ENCODE measurements around the gene PTCRA.
"Not testable (repeated sequence)": the region's sequence is repeated elsewhere in the genome, so short reads cannot be mapped to it uniquely, and the experiment has no call there.

The PTCRA gene

DNA sequence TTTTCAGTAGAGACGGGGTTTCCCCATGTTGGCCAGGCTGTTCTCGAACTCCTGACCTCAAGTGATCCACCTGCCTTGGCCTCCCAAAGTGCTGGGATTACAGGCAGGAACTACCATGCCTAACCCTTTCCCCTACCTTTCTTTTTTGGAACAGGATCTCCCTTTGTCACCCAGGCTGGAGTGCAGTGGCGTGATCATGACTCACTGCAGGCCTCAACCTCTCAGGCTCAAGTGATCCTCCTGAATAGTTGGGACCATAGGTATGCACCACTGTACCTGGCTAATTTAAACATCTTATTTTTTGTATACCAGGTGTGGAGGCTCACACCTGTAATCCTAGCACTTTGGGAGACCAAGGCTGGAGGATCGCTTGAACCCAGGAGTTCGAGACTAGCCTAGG is 25.5 kb downstream of the PTCRA start:
- not testable (repeated sequence) for DNase-seq (ENCODE audit: low spot score)

GRCh38 chr6:42942444-42942843 is 26.6 kb downstream of the PTCRA start:
- DNase-seq (ENCODE audit: low spot score), result no peak

- DNase-seq (ENCODE audit: low spot score), result no peak
Observed at GRCh38 chr6:42947950-42948349, 32.1 kb downstream of the PTCRA start.

DNA sequence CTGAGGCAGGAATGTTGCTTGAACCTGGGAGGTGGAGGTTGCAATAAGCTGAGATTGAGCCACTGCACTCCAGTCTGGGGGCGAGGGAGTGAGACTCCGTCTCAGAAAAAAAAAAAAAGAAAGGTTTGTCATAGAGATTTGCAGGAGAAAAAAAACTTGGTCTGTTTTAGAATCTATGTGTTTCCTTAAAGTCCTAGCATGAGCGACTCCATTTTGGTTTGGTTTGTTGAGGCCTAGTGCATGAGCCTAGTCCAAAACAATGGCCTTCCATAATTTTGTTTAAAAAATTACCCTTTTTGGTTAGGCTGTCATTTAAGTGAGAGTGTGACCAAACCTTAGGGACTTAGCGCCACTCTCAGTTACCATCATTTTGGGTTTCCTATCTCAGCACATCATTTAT is 36.5 kb downstream of the PTCRA start:
- DNase-seq (ENCODE audit: low spot score), result no peak

DNA sequence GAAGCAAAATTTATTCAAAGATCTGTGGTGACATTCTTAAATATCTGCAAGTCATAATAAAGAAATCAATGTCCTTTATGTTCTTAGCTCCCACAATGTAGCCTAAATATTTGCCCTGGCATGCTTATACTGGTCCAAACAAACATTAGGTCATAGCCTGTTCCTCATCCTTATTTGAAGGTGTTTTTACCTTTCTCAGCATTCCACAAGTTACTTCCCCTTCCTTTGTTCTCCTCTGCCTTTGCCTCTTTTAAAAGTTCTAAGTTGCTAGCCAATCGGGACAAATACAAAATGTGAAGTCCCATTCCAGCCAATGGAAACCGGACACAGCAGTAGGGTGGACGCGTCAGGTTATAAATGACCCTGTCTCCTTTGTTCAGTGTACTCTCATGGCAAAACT is 38.6 kb downstream of the PTCRA start:
- not testable (repeated sequence) for DNase-seq (ENCODE audit: low spot score)

- DNase-seq (ENCODE audit: low spot score), result no peak
Observed at GRCh38 chr6:42958125-42958524, 42.3 kb downstream of the PTCRA start.

GRCh38 chr6:42959917-42960242 is 44.0 kb downstream of the PTCRA start:
- no peak for DNase-seq (ENCODE audit: low spot score)

- no peak for DNase-seq (ENCODE audit: low spot score)
Observed at GRCh38 chr6:42960243-42961019, 44.6 kb downstream of the PTCRA start, which contains the start of gene GNMT. Gene GNMT (plus strand): TSS chr6:42960754. CDS start chr6:42960768, 14 bp downstream.

DNA sequence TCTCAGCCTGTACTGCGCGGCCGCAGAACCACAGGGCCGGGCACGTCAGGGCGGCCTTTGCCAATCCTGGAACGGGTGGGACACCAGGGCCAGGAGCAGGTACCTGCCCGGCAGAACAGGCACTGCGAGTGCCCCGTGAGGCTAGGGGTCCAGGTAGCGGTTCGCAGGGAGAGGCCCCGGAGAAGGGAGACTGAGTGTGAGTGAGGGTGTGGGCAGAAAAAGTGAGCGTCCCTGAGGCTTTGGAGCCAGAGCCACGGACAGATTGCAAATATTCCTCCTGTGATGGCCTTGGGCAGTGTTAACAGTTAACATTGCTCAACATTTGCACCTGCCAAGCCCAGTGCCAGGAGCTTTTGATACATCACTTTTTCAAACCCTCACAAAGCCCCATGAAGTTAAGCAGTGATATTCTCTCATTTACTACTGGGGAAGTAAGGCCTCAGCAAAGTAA is 45.2 kb downstream of the PTCRA start:
- DNase-seq (ENCODE audit: low spot score), result no peak

- DNase-seq (ENCODE audit: low spot score), result no peak
Observed at GRCh38 chr6:42962096-42962495, 46.2 kb downstream of the PTCRA start.

DNA sequence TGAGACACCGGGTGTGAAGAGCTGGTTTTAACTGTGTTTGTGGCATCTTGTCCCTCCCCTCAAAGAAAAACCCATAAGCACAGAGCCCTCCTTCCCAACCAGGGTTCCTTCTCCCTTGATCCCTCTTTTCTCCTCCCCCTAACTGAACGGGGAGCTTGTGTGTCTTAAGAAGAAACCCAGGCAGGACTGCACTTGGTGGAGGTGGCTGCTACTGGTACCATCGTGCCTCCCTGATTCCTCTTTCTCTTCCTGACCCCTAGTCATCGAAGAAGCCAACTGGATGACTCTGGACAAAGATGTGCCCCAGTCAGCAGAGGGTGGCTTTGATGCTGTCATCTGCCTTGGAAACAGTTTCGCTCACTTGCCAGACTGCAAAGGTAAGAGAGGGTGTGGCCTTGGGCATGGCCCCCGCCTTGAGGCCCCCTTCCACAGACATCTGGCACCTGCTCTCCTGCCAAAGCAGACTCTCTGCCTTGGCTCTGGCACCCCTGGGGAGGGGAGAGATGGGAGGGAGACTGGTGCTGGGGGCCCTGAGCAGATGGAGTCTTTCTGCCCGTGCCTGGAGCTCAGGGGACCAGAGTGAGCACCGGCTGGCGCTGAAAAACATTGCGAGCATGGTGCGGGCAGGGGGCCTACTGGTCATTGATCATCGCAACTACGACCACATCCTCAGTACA is 46.8 kb downstream of the PTCRA start:
- no peak for DNase-seq (ENCODE audit: low spot score)

DNA sequence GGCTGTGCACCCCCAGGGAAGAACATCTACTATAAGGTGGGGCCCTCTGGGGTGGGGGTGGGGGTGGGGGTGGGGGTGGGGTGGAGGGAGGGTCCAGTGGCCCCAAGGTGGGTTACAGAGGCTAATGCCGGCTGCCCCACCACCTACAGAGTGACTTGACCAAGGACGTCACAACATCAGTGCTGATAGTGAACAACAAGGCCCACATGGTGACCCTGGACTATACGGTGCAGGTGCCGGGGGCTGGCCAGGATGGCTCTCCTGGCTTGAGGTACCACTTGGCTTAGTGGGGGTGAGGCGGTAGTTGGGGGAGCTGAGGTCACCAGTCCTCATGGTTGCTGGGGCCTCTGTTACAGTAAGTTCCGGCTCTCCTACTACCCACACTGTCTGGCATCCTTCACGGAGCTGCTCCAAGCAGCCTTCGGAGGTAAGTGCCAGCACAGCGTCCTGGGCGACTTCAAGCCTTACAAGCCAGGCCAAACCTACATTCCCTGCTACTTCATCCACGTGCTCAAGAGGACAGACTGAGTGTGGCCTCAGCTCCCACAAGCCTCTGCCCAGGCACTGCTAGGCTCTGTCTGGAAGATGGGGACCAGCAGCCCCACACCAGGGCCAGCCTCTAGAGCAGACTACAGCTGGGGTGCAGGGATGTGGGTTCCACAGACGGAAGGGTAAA is 47.5 kb downstream of the PTCRA start:
- no peak for DNase-seq (ENCODE audit: low spot score)

DNA sequence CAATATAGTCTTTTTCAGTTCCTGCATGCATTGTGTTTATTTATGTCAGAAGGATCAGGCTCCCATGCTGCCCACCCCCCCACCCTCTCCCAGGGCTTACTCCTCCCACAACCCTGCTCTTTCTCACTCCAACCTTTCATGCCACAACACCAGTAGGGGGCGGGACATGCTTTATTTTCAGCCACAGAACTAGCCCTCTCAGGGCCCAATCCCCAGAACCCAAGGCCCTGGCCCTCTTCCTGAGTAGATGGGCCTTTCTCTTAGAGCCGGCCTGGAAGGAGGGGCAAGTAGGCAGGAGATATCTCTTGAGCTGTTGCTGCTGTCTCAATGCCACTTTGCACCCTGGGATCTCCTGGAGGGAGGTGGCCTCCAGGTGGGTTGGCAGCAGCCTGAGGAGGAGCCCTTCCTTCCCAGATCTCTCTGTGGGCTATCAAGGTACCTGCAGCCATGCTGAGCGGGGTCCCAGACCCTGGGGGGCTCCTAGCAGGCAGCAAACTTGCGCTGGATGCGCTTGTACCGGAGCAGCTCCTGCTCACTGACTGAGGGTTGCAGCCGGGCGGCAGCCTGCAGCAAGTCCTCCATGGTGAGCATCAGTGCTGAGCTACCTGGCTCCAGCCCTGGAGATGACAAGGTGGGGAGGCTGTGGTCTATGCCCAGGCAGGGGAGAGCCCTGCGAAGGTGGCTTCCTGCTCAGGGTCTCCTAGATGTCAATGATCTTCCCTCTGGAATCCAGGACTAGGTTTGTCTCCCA is 48.2 kb downstream of the PTCRA start:
- DNase-seq (ENCODE audit: low spot score), result no peak

DNA sequence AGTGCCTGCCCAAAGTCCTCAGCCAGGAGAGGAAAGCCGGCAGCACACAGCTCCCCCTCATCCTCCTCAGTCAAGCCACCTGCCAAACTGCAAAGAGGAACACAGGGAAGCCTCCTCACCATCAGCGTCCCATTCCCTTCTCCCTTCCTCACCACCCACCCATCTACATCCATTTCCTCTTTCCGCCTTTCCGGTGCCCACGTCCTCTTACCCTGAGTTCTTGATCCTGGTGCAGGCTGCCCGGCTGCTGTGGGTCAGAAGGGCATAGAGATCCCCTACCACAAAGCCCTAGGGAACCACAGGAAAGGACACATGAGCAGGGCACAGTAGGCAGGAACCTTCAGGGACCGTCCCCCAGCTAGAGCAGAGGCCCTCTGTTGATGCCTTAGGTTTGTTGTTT is 50.7 kb downstream of the PTCRA start:
- no peak for DNase-seq (ENCODE audit: low spot score)

DNA sequence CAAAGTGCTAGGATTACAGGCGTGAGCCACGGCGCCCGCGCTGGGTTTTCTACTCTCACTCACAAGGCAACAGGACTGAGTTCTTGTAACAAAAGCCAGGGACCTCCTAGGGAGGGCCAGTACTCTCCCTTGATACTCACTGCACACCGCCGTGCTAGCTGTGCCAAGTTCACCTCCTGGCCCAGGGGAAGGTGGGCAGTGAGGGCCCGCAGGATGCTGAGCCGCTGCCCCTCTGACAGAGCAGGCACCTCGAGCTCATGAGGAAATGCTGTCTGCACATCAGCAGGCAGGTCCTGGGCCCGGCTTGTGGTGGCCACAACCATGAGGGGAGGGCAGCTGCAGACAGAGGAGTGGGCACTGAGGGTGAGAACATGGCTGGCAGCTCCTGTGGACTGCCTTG is 51.4 kb downstream of the PTCRA start:
- DNase-seq (ENCODE audit: low spot score), result no peak

DNA sequence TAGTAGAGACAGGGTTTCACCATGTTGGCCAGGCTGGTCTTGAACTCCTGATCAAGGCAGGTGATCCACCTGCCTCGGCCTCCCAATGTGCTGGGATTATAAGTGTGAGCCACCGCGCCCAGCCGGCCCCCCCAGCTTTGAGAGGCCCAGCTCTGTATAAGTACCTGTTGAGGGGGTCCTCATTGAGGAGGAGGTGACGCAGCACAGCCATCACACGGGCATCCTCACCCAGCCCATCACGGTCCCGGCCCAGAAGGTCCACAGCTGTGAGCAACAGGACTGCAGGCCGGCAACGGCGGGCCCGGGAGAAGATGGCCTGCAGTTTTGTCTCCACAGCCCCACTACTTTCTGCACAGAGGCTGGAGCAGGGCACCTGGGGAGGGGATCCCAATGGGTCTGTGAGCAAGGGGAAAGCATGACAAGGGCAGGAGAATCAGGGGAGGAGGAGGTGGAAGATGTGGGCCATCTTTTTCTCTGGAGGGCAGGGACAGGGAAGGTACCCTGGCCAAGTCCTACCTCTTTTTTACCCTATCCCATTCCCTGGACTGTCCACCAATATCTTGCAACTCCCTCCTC is 52.4 kb downstream of the PTCRA start:
- DNase-seq (ENCODE audit: low spot score), result no peak

- DNase-seq (ENCODE audit: low spot score), result no peak
Observed at GRCh38 chr6:42968783-42969182, 52.9 kb downstream of the PTCRA start.

GRCh38 chr6:42969431-42969830 is 53.6 kb downstream of the PTCRA start:
- no peak for DNase-seq (ENCODE audit: low spot score)

GRCh38 chr6:42969934-42970333 is 54.1 kb downstream of the PTCRA start:
- DNase-seq (ENCODE audit: low spot score), result no peak

DNA sequence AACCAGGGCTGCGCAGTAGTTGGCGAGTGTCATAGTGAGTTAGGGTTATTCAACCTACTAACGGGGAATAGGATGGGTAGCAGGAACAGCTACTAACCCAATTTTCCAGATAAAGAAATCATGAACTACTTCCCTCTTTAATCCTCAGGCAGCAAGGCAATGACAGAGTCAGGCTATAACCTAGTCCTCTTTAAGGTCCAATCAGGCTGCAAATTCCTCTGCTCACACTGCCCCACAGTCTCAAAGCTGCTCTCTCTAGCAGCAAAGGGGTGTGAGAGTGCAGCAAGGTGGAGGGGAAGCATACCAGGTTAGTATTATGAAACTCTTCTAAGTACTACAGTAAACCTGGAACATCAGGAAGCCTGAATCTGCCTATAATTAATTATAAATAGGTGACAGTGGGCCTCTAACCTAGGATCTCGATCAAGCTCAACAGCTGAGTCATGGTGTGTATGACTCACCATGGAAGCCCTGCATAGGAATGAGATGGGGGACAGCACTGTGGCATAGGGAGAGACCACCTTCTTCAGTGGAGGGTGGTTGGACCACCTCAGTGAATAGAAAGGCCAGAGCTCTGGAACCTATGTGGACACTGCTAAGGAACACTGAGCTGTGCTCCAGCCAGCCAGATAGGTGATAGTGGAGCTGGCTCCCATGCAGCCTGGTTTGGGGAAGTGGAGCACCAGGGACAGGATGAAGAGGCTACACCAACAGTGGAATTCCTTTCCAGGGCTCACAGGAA is 55.2 kb downstream of the PTCRA start:
- no peak for DNase-seq (ENCODE audit: low spot score)

DNA sequence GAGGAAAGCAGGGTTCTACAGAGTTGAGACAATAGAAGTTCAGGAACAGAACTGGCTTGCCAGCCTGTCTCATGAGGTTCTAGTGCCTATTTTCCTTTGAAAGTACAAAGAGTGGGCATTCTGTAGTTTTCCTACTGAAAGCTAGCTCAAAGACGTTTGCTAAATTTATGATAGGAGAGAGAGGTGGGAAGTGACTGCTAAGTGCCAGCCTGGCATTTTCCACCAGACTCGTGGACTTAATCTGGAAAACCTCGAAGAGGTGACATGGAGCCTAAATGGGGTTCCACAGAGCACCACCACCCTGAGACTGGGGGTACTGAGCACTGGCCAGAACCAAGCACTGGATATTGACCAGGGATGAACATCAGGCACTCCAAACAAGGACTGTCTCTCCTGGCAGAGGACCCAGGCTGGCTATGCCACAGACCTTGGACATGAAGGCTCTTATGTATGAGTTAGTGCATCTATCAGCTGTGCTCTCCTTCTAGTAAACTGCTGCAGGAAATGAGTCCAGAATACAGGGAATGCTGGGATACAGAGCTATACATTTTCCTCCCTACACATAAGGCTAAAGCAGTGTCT is 56.0 kb downstream of the PTCRA start:
- DNase-seq (ENCODE audit: low spot score), result no peak

All from putamen (tissue), 1 donor.